ENCODE measurements around the gene PUM1.

PUM1 gene

DNA sequence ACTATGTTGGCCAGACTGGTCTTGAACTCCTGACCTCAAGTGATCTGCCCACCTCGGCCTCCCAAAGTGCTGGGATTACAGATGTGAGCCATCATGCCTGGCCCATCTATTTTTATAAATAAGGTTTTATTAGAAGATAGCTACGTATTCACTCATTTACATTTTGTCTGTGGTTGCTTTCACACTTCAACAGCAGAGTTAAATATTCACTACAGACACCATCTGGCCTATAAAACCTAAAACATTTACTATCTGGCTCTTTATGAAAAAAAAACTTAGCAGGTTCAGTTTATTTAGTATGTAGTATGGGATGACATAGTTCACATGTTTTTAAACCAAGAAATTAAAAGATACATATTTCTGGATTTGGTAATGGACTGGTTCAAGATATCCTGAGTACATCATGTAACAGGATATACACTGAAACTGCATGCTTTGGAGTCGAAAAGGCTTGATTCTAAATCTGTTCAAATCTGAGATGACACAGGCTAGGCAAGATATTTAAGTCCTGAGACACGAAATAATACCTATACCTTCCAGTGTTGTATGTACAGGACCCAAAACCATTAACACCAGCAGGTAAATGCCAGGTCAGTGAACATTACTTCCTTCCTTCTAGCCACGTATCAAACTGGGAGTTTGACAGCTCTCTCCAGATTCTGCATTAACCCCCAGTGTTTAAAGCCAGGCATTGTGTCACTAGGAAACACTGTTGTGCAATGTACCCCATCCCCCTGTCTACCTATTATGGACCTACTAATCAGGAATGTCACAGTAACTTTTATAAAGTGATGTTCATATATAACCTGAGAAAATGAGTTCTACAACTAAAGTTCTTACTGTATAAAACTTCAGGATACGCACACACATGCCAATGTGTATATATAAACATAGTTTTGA is 102.7 kb downstream of the PUM1 start:
- DNase-seq (ENCODE audit: insufficient read length, low spot score) (no peak), FAIRE-seq (no peak)
- TF ChIP-seq, protein P1, sequence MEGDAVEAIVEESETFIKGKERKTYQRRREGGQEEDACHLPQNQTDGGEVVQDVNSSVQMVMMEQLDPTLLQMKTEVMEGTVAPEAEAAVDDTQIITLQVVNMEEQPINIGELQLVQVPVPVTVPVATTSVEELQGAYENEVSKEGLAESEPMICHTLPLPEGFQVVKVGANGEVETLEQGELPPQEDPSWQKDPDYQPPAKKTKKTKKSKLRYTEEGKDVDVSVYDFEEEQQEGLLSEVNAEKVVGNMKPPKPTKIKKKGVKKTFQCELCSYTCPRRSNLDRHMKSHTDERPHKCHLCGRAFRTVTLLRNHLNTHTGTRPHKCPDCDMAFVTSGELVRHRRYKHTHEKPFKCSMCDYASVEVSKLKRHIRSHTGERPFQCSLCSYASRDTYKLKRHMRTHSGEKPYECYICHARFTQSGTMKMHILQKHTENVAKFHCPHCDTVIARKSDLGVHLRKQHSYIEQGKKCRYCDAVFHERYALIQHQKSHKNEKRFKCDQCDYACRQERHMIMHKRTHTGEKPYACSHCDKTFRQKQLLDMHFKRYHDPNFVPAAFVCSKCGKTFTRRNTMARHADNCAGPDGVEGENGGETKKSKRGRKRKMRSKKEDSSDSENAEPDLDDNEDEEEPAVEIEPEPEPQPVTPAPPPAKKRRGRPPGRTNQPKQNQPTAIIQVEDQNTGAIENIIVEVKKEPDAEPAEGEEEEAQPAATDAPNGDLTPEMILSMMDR (IDR thresholded peaks at IDR 0.05; ENCODE audit: insufficient read depth, missing control alignments): no peak

DNA sequence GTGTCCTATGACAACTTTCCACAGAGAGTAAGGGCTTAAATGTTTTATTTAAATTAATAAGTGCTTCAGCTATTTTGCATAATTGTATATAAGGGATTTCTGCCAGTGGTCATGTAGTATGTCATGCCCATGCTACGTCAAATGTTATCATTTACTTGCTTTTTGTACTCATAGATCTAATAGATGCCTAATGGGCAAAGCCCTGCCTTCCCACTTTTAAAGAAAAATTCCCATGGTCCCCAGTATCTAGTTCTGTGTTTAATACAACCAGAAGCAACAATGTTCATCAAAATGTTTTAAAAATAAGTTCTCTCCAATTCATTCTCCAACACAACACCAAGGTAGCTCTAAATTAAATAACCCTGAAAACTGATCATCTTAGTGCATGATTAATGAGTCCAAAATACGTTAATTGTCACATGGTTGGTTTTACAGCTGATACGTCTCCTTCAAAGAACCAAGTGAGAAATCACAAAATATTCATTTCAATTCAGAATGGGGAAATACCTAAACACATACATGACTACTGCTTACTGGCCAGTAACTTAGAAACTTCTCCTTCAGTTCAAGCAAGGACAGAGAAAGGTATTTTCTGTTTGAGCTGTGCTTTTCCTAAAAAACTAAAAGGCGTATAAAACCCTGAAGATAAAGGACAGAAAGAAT is 107.8 kb downstream of the PUM1 start:
- DNase-seq (ENCODE audit: insufficient read length, low spot score): no peak
- TF ChIP-seq, protein P1 (IDR thresholded peaks at IDR 0.05; ENCODE audit: insufficient read depth, missing control alignments): no peak
- no peak for FAIRE-seq

GRCh38 chr1:30955448-30956015 is 110.0 kb downstream of the PUM1 start:
- FAIRE-seq: no peak
- DNase-seq (ENCODE audit: insufficient read length, low spot score): no peak
- TF ChIP-seq, protein P1 (IDR thresholded peaks at IDR 0.05; ENCODE audit: insufficient read depth, missing control alignments): no peak

- TF ChIP-seq, protein P1 (IDR thresholded peaks at IDR 0.05; ENCODE audit: insufficient read depth, missing control alignments): no peak
- no peak for FAIRE-seq
- no peak for DNase-seq (ENCODE audit: insufficient read length, low spot score)
These were observed 111.8 kb downstream of the PUM1 start for GRCh38 chr1:30953685-30954084.

- FAIRE-seq: no peak
- TF ChIP-seq, protein P1 (IDR thresholded peaks at IDR 0.05; ENCODE audit: insufficient read depth, missing control alignments): no peak
- DNase-seq (ENCODE audit: insufficient read length, low spot score): no peak
These were observed 113.4 kb downstream of the PUM1 start for GRCh38 chr1:30952098-30952497.

DNA sequence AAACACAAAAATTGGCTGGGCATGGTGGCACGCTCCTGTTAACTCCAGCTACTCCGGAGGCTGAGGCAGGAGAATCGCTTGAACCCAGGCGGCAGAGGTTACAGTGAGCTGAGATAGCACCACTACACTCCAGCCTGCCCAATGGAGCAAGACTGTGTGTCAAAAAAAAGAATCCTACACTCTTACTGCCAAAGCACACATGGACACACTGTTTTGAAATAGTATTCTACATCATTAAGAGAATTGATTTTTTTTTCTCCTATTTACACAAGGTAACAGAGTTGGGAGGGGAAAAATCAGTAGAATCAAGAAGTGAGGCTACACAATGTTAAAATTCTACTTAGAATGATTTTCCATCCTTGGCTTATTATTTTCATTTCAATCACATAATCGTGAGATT is 114.8 kb downstream of the PUM1 start:
- no peak for DNase-seq (ENCODE audit: insufficient read length, low spot score)
- FAIRE-seq: no peak
- TF ChIP-seq, protein P1 (IDR thresholded peaks at IDR 0.05; ENCODE audit: insufficient read depth, missing control alignments): no peak

All from D721Med (cell line).